Measurements from ENCODE around the gene PROX2.

GRCh38 chr14:74906925-74907521, 31.1 kb upstream of the PROX2 start:
- TF ChIP-seq EZH2phosphoT487 (IDR thresholded peaks at IDR 0.05; ENCODE audit: borderline replicate concordance, low read length) (no peak), CTCF (conservative IDR thresholded peaks at IDR 0.05; ENCODE audit: low read depth, low read length) (peak; percentile 46; the same call in 1 of the 2 replicates)
